ACC112 (cell line): ENCODE measurements around the gene RAB7A.

ENCODE experiments used
- H2AFZ ChIP-seq: fragments of 200-600 bp; sonication (generic); one replicate; pipeline ENCODE4 v1.6.0; 2017; ENCODE audit warnings: antibody characterized with exemption, low read length; ENCODE audit not compliant: unreplicated experiment
- H3K27ac ChIP-seq: fragments of 200-600 bp; sonication (generic); 2 replicates; pipeline ENCODE4 v1.5.1; 2014; ENCODE audit warnings: low read depth, mild to moderate bottlenecking, antibody characterized with exemption, low read length, moderate library complexity
- H3K27me3 ChIP-seq: fragments of 200-600 bp; sonication (generic); 2 replicates; pipeline ENCODE4 v1.6.1; 2014; ENCODE audit warnings: mild to moderate bottlenecking, antibody characterized with exemption, low read length, moderate library complexity, mixed read lengths; ENCODE audit not compliant: insufficient read depth
- H3K36me3 ChIP-seq: fragments of 200-600 bp; sonication (generic); 2 replicates; pipeline ENCODE4 v1.6.1; 2016; ENCODE audit warnings: mild to moderate bottlenecking, antibody characterized with exemption, low read length, moderate library complexity, mixed read lengths; ENCODE audit not compliant: insufficient read depth
- H3K4me1 ChIP-seq: fragments of 200-600 bp; sonication (generic); one replicate; pipeline ENCODE4 v1.6.1; 2016; ENCODE audit warnings: low read length, mixed read lengths; ENCODE audit not compliant: insufficient read depth, unreplicated experiment, control insufficient read depth
- H3K4me3 ChIP-seq: fragments of 200-600 bp; sonication (generic); 2 replicates; pipeline ENCODE4 v1.5.1; 2014; ENCODE audit warnings: mild to moderate bottlenecking, low read depth, low read length
- H3K79me2 ChIP-seq: fragments of 200-600 bp; sonication (generic); one replicate; pipeline ENCODE4 v1.6.0; 2016; ENCODE audit warnings: low read length; ENCODE audit not compliant: control insufficient read depth, unreplicated experiment, insufficient read depth

Gene RAB7A

DNA sequence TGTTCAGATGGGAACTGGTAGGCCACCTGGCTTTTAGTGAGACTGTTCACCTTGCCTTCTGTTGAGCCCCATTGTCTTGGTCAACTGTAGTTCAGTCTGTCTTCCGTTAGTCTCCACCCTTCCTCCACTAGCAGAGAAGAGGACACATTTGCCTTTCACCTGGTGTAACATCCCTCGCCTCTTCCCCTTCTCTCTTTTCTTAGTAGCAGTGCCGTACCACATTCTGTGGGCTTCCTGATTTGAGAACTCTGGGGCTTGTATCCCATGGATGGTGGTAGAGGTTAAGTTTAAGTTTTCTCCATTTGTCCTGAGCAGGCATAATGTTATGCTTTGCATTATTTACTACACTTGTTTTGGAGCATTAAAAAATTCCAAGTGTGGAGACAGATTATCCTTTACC, 49.3 kb downstream of the RAB7A start:
- Histone ChIP-seq H3K4me1 (peaks cover 10% of the 10 kb centered on the region), H3K27ac (no peak overlapping the region), H2AFZ (no peak overlapping the region), H3K79me2 (peaks cover 81% of the 10 kb centered on the region), H3K36me3 (peaks cover 7% of the 10 kb centered on the region; the same call in 1 of the 2 replicates), H3K4me3 (no peak overlapping the region), H3K27me3 (no peaks in the 10 kb centered on the region)

DNA sequence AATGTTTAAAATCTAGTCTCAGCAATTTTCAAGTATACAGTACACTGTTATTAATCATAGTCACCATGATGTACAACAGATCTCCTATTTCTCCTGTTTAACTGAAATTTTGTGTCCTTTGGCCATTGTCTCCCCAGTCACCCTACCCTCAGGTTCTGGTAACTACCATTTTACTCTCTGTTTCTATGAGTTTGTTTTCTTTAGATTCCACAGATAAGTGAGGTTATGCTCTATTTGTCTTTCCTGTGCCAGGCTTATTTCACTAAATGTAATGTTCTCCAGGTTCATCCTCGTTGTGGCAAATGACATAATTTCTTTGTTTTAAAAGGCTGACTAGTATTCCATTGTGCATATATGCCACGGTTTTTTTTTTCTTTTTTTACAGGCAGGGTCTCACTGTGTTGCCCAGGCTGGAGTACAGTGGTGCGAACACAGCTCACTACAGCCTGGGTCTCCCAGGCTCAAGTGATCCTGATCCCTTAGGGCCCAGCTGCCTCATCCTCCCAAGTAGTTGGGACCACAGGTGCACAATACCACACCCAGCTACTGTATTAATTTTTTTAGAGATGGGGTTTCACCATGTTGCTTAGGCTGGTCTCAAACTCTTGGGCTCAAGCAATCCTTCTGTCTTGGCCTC, 50.0 kb downstream of the RAB7A start:
- Histone ChIP-seq H3K27me3 (no peaks in the 10 kb centered on the region), H3K79me2 (peaks cover 81% of the 10 kb centered on the region), H3K36me3 (peaks cover 7% of the 10 kb centered on the region; the same call in 1 of the 2 replicates), H3K4me1 (peaks cover 10% of the 10 kb centered on the region), H3K27ac (no peak overlapping the region), H3K4me3 (no peak overlapping the region), H2AFZ (no peak overlapping the region)

DNA sequence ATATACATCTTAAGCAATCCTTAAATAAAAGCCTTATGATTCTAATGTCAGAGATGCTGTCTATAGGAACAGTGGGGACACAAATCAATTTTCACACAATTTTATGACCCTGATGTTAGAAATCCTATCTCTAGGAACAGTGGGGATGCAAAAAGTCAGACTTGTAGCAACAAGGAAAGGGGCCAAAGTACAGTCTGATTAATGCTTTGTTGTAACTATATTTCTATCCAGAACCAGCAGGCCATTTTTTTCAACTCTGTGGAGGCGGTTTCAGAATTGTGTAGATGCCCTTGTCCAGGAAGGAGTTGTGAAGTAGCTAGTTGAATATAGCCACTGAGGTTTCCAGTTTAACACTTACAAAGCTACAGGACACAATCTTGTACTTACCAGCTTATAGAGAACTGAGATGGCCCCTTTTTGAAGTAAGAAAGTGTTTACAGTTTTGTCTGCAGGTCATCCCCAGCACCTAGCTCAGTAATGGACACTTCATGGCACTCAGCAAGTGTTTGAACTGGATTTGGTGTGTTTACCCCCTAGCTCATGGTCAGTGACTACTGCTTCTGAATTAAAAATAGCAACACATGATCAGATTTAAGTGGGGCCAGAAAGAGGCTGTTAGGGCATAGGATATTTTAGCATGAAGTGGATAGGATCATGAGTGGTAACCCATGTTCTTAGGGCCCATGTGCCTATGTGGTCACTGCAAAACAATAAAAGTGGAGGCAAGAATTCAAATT, 54.3 kb downstream of the RAB7A start:
- no peak overlapping the region for H3K27ac ChIP-seq
- H3K4me3 ChIP-seq: no peak overlapping the region
- H3K27me3 ChIP-seq: no peaks in the 10 kb centered on the region
- no peak overlapping the region for H2AFZ ChIP-seq
- H3K4me1 ChIP-seq: peaks cover 14% of the 10 kb centered on the region
- H3K36me3 ChIP-seq: peaks cover 7% of the 10 kb centered on the region; the same call in 1 of the 2 replicates
- H3K79me2 ChIP-seq: peaks cover 99% of the 10 kb centered on the region

DNA sequence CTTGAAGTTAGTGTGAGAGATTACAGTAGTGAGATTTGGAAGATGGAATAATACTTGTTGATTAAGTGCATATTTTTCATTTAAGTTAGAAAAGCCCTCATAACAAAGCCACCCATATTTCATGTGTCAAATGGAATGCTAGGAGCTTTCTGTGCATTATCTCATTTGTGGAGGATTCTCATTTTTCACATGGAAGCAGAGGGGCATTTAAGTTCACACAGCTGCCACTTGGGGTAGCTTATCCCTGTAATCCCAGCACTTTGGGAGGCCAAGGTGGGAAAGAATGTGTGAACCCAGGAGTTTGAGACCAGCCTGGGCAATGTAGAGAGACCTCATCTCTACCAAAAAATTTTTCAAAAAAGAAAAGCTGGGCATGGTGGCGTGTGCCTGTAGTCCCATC, 55.2 kb downstream of the RAB7A start:
- no peaks in the 10 kb centered on the region for H3K27me3 ChIP-seq
- H3K4me3 ChIP-seq: no peak overlapping the region
- no peak overlapping the region for H3K27ac ChIP-seq
- H3K79me2 ChIP-seq: peaks cover 99% of the 10 kb centered on the region
- peaks cover 5% of the 10 kb centered on the region; the same call in 1 of the 2 replicates for H3K36me3 ChIP-seq
- peaks cover 11% of the 10 kb centered on the region for H3K4me1 ChIP-seq
- no peak overlapping the region for H2AFZ ChIP-seq

DNA sequence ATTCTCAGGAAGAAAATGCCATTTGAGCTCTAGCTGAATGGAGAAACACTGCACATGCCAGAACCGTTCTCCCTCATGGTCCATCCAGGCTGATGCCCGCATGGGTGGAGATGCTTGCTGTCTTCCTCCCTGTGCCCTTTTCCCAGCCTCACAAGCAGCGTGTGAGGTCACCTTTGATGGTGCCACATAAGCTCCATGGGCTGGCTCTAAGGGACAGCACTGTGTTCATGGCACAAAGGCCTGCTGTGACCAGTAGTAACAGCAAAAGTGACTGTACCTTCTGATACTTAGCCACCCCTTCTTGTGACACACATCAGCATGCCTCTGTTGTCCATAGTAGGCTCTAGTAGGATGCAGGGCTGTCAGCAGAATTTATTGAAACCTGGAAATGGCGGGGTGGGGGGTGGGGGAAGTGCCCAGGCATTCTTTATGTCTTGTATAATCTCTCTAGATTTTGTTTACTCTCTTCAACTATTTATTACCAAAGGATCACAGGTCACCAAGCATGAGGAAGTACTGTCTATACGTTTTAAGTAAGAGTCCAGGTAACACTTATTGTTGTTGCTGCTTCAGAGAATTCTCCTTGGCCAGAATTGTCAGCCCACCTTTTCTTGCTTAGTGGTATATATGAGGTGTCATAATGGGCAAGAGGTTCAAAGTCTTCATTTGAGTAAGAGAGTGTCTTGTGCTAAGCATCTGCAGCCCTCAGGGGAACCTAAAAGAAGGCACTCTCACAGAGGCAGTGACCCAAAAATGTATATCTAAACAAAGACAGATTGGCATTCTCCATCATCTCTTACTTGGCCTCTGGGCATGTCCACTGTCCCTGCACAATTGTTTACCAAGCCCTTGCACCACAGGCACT, 56.5 kb downstream of the RAB7A start:
- Histone ChIP-seq H3K4me1 (peaks cover 24% of the 10 kb centered on the region), H2AFZ (no peak overlapping the region), H3K79me2 (peaks cover 99% of the 10 kb centered on the region)

DNA sequence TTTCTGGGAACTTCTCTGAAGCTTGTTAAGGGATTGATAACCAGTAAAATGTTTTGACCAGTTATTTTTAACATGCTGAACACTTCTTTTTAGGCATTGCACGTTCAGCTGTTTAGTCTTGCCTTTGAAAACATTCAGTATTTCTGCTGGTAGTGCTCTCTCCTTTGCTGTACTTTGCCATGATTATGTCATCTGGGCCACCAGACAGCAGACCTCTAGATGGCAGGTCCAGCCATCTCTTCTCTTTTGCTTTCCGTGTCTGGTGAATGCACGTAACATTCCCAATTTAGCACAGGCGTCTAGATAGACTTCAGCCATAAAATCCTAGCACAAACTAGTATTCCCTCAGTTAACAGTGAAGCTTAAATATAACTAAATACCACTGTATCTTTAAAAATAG, 57.8 kb downstream of the RAB7A start:
- H3K4me1 ChIP-seq: peaks cover 36% of the 10 kb centered on the region
- no peaks in the 10 kb centered on the region for H3K27me3 ChIP-seq
- H3K4me3 ChIP-seq: no peak overlapping the region
- H3K27ac ChIP-seq: no peak overlapping the region
- H2AFZ ChIP-seq: no peak overlapping the region
- H3K79me2 ChIP-seq: peaks cover 99% of the 10 kb centered on the region
- H3K36me3 ChIP-seq: no peaks in the 10 kb centered on the region

More for the DNA sequence above, 56.5 kb downstream of the RAB7A start:
- H3K4me3 ChIP-seq: no peak overlapping the region
- no peaks in the 10 kb centered on the region for H3K36me3 ChIP-seq
- no peak overlapping the region for H3K27ac ChIP-seq
- H3K27me3 ChIP-seq: no peaks in the 10 kb centered on the region

DNA sequence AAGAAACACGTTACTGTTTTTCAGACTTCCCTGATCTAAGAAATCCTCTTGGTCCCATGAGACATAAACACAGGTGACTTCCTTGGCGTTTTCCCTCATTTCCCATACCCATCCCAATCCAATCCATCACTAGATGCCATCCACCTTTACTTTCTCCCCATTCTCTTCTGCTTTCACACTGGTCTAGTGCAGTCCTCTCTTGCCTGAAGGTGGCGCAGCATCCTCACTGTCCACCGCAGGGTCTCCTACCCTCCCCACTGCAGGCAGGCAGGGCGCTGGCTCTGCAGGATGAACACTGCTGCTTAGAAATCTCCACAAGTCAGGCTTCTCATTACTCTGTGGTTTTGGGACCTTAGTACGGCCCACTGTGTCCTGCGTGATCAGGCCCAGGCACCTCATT, 58.2 kb downstream of the RAB7A start:
- no peaks in the 10 kb centered on the region for H3K36me3 ChIP-seq
- peaks cover 39% of the 10 kb centered on the region for H3K4me1 ChIP-seq
- H3K27ac ChIP-seq: no peak overlapping the region
- H3K27me3 ChIP-seq: no peaks in the 10 kb centered on the region
- H3K79me2 ChIP-seq: peaks cover 99% of the 10 kb centered on the region
- no peak overlapping the region for H3K4me3 ChIP-seq
- H2AFZ ChIP-seq: no peak overlapping the region

DNA sequence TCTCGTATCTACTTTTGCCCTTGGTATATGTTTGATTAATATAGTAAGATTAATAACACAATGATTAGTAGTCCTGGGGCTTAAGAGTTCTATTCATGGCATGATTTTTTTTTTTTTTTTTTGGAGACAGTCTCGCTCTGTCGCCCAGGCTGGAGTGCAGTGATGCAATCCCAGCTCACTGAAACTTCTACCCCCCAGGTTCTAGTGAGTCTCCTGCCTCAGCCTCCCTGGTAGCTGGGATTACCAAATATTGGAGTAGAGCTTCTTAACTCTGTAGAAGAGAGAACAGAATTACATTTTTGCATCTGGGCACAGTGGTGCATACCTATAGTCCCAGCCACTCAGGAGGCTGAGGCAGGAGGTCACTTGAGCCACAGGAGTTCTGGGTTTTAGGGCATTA, 58.9 kb downstream of the RAB7A start:
- no peak overlapping the region for H3K27ac ChIP-seq

DNA sequence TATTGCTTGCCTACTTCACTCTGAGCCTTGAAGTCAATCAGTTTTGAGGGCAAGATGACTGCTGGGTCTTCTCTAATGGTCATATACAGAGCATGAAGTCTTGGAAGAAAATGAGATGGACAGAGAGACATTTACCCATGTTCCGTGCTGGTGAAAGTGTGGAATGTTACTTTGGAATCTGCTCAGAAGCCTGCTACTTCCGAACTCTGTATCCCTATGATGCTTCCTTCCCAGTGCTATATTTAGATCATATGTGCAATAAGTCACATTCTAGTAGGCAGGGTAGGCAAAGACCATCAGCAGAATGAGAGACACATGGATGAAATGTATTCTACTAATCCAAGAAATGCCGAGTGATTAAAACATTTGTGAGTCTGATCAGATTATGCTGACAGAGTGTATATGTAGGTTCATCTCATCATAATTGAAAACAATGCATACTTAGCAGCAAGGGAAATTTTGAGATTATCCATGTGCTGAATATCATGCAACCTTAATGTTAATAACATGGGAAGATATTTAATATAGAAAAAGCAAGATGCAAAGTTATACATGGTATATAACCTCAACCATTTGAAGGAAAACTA, 60.5 kb downstream of the RAB7A start:
- H2AFZ ChIP-seq: no peak overlapping the region
- peaks cover 99% of the 10 kb centered on the region for H3K79me2 ChIP-seq
- no peaks in the 10 kb centered on the region for H3K27me3 ChIP-seq
- no peak overlapping the region for H3K27ac ChIP-seq
- peaks cover 44% of the 10 kb centered on the region for H3K4me1 ChIP-seq
- no peaks in the 10 kb centered on the region for H3K36me3 ChIP-seq
- H3K4me3 ChIP-seq: peak overlapping the region; percentile 34; the same call in 1 of the 2 replicates

More for the DNA sequence above, 58.9 kb downstream of the RAB7A start:
- Histone ChIP-seq H3K36me3 (no peaks in the 10 kb centered on the region), H2AFZ (no peak overlapping the region), H3K27me3 (no peaks in the 10 kb centered on the region), H3K4me3 (no peak overlapping the region), H3K79me2 (peaks cover 99% of the 10 kb centered on the region), H3K4me1 (peaks cover 44% of the 10 kb centered on the region)
